Measurements from ENCODE around the gene BMPR1B. TPM values are rescaled to one million over a fixed set of nuclear protein-coding genes. Genes with fewer than 3 reads are reported as not detected.
A peak's percentile ranks its signal among the peaks of the same experiment; 100 is the strongest.

BMPR1B gene
- total RNA-seq, 1 donor from 2014 or later: 6.5 TPM

DNA sequence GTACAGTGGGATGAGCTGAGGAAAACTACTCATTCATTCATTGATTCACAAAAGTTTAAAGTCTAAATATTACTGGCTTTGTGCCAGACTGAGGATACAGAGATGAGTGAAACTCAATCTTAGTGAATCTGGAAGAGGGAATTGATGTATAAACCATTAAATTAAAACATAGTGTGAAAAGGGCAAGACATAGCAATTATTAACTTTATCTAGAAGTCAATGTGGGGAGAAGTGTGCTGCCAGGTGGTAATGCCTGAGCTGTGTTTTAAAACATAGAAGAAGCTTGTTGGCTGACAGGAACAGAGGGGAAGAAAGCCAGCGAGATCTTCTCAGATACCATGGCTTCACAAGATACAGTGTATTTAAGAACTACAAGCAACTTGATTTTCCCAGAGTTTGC lies 153.4 kb downstream of the BMPR1B start:
- DNase-seq (ENCODE audit: low read depth): peak; percentile 23

DNA sequence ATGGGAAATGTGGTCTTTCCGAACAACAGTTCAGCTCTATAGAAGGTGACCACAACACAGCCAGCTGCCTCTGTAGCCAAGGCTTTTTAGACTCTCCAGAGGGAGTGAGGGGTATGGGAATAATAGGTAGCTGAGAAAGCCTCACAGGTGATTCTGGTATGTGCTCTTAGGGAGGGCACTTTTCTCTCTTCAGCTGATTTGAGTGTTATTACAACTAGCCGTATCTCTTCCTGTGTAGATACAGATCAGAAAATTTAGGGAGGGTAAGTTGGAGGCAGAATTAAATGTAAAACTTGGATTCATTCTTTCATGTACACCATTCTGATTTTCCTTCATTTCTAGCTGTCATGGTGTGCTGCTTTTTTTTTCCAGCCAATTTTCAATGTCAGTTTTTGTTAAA lies 154.9 kb downstream of the BMPR1B start:
- no peak for DNase-seq (ENCODE audit: low read depth)

DNA sequence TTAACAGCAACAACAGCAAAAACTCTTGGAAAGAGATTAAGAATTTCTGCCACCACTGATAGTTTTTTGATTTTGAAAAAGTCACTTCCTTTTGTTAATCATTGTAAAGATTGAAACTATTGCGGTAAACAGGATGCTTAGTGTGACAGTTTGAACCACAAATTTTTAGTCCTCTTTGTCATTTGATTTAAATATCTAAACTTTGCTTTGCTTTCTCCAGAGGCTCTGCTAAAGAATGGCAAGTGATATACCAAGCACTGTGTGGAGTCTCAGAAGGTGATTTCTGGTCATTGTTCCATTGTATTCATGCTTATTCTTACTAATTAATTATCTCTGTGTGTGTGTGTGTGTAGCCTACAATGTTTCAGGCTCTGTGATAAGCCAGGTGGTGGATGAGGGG lies 155.6 kb downstream of the BMPR1B start:
- DNase-seq (ENCODE audit: low read depth): peak; percentile 3

DNA sequence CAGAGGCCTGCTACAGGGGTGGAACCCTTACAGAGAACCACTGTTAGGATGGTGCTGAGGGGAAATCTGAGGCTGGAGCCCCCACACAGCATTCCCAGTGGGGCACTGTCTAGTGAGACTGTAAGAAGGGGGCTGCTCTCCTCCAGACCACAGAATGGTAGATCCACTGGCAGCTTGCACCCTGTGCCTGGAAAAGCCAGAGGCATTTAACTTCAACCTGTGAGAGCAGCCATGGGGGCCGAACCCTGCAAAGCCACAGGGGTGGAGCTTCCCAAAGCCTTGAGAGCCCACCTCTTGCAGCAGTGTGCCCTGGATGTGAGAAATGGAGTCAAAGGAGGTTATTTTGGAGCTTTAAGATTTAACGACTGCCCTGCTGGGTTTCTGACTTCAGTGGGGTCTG lies 159.4 kb downstream of the BMPR1B start:
- DNase-seq (ENCODE audit: low read depth): no peak

DNA sequence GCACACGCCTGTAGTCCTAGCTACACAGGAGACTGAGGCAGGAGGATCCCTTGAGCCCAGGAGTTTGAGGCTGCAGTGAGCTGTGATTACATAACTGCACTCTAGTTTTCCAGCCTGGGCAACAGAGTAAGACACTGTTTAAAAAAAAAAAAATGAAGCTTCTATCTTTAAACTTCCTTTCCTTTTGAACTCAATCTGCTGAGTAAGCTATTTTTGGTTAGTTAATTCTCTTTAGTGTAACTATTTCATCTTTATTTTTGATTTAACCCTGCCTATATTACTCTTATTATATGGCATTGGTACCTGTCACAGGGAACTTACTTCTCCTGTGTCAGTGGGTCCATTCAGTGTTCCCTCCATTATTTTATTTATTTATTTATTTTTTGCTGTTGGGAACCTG lies 160.8 kb downstream of the BMPR1B start:
- no peak for DNase-seq (ENCODE audit: low read depth)

DNA sequence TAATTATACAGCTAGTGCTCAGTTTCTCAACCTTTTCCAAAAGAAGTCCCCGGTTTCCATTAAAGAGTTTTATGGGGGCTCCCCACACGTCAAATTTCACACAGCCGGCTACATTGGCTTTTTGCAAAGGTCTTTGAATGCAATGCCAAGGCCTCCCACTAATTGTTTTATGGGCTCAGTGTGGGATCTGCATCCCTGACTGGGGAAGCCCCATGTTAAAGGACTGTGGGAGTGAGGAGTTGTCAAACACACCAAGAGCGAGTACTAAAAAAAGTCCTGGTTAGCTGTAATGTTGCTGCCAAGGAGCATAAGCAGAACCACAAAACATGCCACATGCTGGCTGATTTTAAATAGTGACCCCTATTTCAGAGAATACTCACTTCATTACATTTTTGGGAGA lies 162.6 kb downstream of the BMPR1B start:
- DNase-seq (ENCODE audit: low read depth): no peak

DNA sequence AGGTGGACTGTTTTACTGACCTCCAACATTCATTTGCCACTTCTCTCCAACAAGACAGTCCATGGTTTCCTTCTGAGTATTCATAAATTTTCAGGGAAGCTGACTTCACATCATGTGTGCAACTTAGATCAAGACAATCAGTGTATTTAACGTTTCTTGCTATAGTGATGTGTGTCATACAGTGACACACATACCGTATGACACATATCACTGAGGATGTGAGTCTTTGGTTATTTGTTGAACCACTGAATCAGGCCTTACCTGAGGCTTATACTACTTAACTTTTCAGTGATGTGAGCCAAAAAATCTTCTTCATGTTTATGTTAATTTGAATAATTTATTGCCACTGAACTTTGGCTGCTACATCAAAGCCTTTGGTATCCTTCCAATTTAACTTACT lies 166.8 kb downstream of the BMPR1B start:
- no peak for DNase-seq (ENCODE audit: low read depth)

DNA sequence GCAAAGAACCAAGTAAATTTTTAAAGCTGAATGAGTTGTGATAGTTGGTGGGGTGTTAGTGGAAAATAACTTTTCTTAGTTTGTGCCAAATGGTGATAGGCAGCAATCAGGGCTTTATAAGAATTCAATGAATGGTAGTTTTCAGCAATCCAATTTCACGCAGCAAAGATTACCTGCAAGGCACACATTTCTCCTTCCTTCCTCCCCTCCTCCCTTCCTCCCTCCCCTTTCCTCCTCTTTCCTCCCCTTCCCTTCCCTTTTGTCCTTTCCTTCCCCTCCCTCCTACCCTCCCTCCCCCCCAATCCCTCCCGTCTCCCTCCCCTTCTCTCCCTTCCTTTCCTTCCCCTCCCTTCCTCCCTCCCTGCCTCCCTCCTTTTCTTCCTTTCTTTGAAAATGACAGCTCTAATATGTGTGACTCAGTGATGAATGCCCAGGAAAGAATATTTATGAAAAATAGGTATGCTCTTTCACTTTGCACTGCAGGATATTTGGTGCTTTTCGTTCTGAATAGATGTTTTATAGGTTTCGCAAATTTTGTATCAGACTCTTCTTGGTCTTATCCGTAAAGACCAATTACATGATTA lies 168.1 kb downstream of the BMPR1B start:
- no peak for DNase-seq (ENCODE audit: low read depth)

DNA sequence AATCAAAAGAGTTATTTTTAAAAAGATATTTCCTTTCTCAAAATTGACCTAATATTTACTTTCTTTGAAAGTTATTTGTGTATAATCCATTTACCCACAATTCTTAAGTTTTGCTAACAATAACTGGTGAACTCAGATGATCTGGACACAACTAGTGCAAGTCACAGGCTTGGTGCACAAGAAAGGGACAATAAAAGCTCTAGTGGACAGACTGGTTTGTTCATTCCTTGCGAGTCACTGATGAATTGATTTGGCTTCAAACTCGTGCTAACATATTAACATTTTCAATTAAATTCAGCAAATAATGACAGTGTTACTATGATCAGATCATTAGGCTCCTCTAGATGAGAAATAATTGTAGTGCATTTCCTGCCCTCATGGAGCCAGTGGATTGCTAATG lies 169.2 kb downstream of the BMPR1B start:
- DNase-seq (ENCODE audit: low read depth): no peak

DNA sequence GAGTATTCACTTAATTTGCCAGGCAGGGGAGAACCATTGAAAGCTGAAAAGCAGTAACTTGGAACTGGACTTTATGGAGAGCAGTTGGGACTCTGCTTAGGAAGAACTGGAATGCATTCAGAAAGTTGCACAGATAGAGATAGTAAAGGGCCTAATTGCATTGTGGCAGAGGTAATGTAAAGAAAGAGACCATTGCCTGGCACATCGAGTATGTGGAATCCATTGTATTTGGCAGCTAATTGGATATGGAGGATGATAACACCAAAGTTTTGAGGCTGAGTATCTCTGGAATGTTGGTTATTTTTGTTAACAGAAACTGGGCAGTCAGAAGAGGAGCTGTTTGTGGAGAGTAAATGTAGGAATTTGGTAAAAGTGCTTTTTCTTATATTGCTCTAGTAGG lies 169.9 kb downstream of the BMPR1B start:
- DNase-seq (ENCODE audit: low read depth): no peak

DNA sequence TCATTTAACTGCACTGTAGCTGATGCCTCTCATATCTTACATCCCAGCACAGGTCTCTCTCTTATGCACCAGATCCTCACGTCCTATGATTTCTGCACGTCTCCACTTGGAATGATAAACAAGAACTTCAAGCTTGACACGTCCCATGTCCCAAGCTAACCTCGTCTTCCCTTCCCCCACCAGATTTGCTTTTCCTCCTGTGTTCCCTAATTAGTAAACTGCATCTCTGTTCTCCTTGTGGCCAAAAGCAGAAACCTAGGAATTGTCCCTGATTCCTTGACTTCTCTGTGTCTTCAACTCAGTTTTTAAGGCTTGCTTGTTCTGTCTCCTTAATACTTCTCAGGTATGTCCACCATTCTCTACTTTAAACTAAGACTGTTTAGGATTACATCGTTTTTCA lies 171.9 kb downstream of the BMPR1B start:
- DNase-seq (ENCODE audit: low read depth): no peak

DNA sequence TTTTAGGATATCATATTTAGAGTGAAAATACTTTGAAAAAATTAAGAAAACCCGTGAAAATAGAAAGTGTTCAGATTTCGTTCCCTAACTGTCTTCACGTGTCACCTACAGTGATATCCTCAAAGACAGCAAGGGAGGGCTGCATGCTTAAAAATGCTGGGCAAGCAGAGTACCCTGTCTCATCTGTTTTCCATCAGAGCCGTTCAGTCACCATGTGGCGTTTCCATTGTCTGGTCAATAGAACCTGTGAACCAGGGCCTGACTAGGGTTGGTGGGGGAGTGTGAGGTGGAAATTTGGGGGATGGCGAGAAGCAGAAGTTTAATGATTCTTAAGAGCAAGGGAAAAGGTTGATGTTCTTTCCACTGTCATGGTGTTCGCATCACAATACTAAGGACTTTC lies 173.9 kb downstream of the BMPR1B start:
- no peak for DNase-seq (ENCODE audit: low read depth)

DNA sequence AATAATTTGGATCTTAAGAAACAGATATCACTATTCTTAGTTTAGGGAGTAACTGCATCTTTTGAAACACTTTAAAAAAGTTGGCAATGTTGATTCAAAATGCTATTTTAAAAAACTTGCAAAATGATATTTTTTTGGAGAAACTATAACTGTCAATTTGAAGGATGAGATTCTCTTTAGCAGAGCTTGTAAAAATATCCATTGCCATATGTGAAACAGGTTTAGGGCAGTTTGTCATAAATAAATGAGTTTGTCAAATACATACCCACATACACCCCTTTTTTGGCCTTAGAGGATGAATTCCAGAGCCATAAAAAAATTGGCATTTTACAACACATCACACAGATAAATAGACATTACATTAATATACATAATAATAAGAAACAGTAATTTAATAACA lies 174.6 kb downstream of the BMPR1B start:
- no peak for DNase-seq (ENCODE audit: low read depth)

DNA sequence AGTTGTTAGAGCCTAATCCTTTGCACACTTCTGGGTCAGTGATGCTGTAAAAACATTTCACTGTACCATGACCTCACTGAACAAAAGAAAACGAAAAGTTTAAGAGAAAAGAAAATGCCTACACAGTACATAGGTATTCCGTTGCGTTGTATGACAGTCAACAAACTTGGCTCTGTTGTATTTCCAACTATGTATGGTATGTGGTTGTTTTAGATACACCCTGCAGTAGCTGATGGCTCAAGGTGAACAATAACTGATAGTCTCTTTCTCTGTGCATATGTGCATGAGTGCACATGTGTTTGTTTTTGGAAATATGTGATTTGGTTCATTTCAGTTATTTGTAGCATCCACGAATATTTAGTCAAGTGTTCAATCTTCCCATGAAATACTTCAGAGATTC lies 176.0 kb downstream of the BMPR1B start:
- DNase-seq (ENCODE audit: low read depth): no peak

DNA sequence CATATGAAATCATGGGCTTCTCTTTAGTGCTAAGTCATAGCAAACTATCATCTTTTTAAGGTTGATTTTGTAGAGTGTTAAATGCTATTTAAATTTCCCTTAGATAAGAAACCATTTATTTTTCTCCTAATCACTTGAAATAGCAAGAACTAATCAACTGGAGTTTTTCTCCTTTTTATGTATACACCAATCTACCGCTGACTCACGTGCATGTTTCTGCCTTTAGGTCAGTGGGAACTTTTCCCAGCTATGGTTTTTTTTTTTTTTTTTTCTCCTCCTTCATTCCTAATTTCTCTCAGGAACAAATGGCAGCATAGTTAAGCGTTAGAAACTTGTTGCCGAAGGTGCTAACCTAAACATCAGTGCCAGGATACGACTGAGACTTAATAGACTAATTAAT lies 176.4 kb downstream of the BMPR1B start:
- no peak for DNase-seq (ENCODE audit: low read depth)

DNA sequence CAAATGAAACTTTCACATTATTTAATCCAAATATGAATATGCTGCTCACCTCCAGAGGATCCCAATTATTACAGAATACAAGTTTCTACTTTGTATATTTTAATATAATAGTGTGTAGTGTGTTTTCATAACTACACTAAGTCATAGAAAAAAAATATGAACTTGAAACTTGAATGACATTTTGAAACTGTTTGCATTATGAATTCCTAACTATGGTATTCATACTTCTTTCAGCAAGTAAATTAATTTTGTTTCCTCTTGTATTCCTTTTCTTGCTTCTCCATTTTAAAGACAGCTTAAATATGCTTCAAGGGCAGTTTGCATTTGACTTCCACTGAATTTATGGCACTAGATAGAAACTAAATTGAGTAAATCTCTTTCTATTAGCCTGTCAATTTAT lies 177.1 kb downstream of the BMPR1B start:
- DNase-seq (ENCODE audit: low read depth): no peak

DNA sequence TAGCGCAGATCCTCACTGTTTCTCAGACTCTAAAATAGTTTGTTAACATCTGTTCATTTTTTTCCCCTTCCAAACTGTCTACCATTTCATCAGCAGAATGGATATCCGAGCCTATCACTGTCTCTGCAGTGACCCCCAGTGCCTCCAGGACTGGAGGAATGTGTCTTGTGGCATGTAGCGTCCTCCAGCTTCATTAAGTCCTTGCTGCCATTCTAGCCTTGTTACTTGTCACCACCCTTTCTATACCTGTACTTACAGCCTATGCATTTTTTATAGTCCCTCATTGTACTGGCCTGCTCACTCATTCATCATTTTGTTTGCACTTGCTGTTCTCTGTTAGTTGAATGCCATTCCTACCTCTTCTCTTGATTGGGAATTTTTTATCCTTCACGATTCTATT lies 179.1 kb downstream of the BMPR1B start:
- DNase-seq (ENCODE audit: low read depth): no peak

DNA sequence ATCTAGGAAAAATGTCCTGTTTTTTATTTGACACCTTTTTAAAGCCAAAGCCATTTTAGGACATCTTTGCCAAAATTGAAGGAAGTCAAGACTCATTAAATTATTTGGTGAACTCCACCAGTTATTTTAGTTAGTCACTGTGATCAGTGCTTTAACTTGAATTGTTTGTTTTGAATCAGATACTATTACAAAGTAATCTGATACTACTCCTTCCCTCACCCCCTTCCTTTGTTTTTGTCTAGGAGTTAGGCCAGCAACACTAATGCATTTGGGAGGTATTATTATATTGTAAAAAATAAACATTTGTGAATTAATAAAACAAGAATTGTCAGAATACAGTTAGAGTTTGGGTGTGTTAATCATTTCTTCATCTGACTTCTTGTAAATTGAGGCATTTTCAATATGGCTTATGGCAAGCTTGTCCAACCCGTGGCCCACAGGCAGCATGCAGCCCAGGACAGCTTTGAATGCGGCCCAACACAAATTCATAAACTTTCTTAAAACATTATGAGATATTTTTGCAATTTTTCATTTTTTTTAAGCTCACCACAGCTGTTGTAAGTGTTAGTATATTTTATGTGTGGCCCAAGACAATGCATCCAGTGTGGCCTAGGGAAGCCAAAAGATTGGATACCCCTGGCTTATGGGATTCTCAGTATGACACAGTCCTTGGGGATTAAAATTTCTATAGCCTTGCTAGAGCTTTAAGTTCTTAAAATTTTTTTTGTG lies 182.2 kb downstream of the BMPR1B start:
- peak; percentile 29 for DNase-seq (ENCODE audit: low read depth)

DNA sequence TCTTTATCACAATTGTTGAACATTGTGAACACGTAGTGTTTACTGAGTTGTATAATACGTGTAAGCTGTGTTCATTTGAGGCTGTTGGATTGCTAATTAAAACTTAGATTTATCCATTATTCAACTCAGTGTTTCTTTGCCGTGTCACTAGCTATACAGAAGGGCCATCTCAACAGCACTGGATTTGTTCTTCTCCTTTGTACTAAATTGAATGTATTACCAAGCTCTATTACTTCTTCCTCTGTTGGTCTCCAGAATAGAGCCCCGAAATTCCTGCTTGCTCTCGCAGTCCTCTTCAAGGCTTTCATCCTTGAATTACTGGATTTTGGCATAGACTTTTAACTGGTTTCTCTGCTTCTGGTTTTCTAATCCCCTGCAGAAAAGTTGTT lies 182.8 kb downstream of the BMPR1B start:
- no peak for DNase-seq (ENCODE audit: low read depth)

DNA sequence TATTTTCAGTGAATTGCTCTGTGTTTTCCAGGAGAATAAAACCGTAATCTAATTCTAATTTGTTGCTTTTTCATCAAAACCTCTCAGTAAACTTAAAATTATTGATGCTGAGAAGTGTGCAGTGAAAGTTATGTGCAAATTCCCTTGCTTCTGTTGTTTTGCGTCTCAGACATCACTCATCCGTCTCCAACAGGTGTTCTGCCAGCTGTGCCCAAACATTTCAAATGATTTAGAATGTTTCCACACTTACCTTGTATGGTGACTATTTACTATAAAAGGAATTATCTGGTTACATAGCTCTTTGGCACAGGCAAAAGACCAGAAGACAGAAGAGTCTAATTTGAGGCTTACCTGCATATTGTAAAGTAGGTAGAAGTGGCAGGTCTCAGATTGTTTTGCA lies 184.0 kb downstream of the BMPR1B start:
- DNase-seq (ENCODE audit: low read depth): no peak

DNA sequence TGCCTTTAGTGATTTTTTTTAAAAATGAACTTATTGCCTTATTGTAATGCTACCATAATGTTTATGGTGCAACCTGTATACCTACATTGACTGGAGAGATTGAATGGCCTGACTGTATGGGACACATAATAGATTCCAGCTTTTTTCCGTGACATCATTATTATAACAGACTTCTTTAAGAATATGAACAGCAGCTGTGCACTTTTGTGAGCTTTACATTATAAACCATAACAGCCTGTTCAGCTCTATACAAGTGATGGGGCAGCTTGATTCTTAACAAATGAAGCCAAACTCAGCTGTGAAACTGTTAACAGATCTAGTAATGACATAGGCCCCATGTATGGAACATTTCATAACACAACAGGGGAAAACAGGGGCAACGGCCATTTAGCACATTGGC lies 187.0 kb downstream of the BMPR1B start:
- no peak for DNase-seq (ENCODE audit: low read depth)

DNA sequence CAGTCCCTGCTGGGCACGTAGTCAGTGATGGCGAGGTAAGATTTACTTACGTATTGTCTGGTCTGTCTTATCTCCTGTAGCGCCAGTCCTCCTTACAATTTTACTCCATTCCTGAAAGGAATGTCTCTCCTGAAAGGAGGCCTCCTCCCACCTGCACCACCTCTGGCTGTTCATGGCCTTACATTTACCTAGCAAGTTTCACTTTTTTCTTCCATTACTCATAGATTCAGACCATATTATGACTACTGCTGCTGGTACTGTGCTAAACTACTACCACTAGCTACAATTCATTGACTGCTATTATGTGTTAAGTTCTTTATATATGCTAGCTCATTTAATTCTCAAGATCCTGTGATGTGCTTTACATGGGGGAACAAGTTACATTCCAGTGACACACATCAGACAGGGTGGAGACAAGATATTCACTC lies 189.9 kb downstream of the BMPR1B start:
- no peak for DNase-seq (ENCODE audit: low read depth)

DNA sequence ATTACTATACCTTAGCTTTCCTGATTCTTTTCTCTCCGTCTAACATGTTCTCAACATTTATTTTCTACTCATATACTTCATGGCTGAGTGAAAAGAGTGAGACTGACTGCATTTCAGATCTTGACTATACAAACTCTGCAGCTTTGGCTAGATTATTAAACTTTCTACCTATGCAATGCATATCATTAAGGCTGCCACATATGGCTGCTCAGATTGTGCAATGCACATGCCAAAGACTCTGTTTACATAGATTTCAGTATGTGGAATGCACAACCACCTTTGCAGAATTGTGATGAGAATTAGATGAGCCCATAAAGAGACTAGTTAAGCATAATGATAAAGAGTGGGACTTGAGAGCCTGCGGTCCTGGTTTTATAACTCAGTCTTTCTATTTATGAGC lies 196.5 kb downstream of the BMPR1B start:
- DNase-seq (ENCODE audit: low read depth): no peak

DNA sequence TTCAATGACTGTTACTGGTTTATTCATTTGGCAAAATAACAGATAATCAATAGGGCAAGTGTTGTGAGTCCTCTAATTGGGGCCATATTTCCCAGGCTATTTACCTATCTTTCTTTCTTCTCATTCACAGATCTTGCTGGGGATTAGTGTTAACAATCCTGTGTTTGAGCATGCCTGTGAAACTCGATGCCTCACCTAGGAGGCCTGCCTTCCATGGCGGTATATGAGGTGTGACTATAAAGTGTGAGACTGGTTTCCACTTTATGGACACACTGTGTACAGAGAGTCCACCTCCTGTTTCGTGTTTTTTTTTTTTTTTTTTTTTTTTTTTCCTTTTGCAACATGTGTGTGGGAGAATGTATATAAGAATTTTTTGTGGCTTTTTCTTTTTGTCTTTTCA lies 199.3 kb downstream of the BMPR1B start:
- no peak for DNase-seq (ENCODE audit: low read depth)

Data from renal cortical epithelial cell (primary cell).